Femur (tissue), 1 donor: ENCODE data around the gene HOXB4.

Experiments
- DNase-seq: peaks from one replicate; pipeline ENCODE4 v3.0.0-alpha.2; 2017

HOXB4 gene

DNA sequence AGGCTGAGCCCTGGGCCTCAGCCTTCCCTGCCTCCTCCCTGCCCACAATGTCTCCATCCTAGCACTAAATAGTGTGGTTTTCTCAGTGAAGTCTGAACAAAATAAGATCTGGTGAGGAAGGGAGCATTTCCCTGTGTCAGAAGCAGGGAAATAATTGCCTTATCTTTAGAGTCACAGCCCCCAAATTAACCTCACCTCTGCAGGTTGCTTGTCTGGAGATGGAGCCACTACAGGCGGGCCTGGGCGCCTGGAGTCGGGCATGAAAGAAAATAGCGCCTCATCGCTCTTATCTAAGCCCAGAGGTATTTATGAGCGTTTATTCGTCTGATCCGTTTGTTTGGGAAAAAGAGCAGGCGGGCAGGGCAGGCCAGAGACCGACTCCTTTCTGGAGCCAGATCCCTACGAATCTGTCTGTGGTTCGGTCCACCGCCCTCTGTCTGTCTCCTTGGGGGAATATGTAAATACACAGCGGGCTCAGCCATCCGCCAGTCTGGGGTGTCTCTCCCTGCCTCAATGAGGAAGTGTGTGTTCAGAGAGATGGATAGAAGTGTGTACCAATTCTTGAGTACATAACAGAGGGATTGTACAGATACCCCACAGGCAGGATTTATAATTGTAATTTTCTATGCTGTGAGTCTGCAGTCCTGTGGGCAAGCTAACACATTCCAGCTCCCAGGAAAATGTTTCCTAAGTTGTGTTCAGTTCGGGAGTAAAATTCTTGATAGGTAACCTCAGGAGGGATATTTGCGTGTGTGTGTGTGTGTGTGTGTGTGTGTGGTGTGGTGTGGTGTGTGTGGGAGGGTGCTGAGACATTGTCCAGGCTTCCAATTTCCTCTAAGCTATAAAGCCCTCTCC lies 22.3 kb upstream of the HOXB4 start:
- DNase-seq: no peak

- no peak for DNase-seq
These were observed 21.2 kb upstream of the HOXB4 start for GRCh38 chr17:48599354-48599753.

DNA sequence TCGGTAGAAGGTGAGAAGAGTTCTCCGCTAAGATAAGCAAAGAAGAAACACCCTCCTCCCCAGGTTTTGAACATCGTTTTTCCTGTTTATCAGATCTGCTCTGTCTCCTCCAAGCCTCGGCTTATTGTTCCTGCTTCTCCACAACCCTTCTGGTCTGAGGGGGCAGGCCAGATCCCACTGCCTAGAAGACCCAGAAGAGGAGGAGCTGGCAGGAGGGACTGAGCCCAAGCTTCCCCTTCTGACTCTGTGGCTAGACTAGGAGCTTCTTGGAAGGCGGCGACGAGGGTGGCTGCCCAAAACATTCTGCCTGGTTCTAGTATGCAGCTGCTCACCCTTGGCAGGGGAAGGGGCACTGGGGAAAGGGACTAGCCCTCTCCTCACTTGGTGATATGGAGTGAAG lies 20.6 kb upstream of the HOXB4 start:
- no peak for DNase-seq

GRCh38 chr17:48597778-48598631 lies 19.9 kb upstream of the HOXB4 start:
- DNase-seq: no peak

- DNase-seq: no peak
These were observed 19.3 kb upstream of the HOXB4 start for GRCh38 chr17:48597528-48597777.

- no peak for DNase-seq
These were observed 18.8 kb upstream of the HOXB4 start for GRCh38 chr17:48596735-48597527.

GRCh38 chr17:48596000-48596734 lies 18.0 kb upstream of the HOXB4 start:
- no peak for DNase-seq

DNA sequence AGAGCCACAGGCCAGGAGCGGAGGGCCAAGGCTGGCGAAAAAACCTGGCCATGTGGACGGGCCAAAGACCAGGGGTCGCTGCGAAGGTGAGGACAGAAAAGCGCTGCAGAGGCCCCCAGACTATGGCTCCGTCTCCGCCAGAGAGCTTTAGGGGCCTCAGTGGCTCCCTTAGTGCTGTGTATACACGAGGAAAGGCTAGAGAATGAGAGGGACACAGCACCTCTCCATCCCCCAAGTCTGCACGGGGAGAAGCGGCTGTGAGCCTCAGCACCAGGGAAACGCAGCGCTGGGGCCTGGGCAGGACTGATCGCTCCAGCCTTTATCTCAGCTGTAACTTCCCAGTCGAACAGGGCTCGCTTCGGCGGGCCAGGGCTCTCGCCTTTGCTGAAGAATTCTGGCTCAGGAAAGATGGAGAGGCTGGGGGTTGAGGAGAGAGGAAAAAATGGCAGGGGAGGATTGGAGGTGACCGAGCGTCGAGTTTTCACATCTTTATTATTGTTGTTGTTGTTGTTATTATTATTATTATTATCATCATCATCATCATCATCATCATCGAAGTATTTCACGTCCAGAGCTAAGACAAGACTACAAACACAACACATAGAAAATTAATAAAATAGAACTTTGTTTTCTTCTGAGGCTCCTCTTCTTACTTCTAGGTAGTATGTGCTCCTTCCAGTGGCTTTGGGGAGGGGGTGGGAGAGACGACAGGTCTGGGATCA lies 17.3 kb upstream of the HOXB4 start:
- no peak for DNase-seq

DNA sequence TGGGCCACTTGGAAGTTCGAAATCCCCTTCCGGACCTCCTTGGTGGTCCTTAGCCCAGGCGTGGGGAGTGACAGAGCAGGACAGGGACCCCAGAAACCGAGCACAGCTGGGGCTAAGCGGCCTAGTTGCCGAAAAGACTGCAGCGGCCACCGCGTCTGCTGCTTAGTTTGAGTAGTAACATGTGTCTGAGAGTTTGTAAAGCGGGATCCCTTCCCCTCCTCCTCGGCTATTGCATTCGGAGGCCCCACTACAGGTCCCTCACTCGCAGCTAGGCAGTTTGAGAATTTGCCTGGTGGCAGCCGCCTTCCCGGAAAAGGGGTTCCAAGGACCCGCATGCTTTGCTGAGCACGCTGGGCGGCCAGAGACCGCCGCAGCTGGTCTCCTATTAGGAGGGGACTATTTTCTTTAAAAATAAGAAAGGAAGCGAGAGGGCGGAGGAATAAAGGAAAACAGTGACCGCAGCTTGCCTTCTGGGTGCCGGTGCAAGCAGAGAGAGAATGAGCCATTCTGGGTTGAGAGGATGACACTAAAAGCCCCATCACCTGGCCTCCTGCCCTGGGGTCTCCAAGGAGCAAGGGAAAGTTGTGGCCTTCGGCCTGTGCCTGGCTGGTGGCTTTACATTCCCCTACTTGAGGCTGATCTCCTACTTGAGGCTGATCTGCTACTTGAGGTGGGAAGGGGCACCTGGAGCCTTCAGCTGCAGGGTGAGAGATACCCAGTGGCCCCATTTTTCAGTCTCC lies 16.6 kb upstream of the HOXB4 start:
- no peak for DNase-seq

GRCh38 chr17:48593840-48594537 lies 15.8 kb upstream of the HOXB4 start:
- peak; percentile 86 for DNase-seq

DNA sequence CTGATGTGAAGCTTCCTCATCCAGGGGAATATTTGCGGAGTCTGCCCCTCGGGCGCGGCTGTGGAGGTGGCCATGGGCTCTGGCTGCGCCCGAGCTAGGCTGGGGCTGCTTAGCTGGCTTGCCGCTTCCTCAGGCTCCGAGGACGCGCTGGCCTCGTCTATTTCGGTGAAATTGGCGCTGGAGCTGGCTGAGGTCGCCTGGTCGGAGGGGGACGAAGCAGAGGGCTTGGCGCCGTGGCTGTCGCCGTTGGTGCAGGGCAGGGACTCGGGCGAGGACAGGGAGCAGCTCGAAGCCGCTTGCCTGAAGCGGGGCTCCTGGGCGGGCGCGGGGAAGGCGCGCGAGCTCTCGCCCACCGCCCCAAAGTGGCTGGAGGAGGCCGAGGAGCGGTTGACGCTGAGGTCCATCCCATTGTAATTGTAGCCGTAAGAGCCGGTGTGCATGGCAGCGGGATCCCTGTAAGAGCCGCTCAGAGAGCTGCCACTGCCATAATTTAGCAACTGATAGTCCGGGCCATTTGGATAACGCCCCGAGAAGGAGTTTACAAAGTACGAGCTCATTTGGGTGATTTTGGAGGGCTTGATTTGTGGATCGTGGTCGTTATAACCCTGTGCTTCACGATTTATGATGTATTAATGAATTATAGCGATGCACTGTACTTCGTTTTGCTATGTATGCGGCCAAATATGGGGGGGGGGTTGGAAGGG lies 15.1 kb upstream of the HOXB4 start, which contains the start of gene HOXB5:
TSS of gene HOXB5 (minus strand) at position 654 of the 704 bp plus-strand sequence. CDS start at position 557, 97 bp downstream.
- no peak for DNase-seq

DNA sequence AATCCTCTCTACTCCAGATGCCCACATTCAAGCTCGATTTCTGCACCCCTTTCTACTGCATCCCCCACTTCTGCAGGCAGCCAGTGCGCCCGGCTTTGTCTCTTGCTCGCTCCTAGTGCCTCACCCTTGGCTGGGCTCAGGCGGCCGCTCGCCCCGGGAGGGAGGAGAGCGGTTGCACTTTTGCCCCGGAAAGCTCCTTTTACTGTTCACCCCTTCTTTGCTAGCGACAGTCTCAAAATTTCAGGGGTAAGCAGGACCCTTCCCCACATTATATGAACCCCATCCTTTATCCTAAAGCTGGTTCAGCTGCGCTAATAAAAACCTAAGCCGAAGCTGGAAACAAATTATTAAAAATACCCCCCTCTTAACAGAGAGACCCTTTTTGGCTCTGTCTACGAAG lies 14.4 kb upstream of the HOXB4 start:
- DNase-seq: no peak

- no peak for DNase-seq
These were observed 13.9 kb upstream of the HOXB4 start for GRCh38 chr17:48592057-48592514.

DNA sequence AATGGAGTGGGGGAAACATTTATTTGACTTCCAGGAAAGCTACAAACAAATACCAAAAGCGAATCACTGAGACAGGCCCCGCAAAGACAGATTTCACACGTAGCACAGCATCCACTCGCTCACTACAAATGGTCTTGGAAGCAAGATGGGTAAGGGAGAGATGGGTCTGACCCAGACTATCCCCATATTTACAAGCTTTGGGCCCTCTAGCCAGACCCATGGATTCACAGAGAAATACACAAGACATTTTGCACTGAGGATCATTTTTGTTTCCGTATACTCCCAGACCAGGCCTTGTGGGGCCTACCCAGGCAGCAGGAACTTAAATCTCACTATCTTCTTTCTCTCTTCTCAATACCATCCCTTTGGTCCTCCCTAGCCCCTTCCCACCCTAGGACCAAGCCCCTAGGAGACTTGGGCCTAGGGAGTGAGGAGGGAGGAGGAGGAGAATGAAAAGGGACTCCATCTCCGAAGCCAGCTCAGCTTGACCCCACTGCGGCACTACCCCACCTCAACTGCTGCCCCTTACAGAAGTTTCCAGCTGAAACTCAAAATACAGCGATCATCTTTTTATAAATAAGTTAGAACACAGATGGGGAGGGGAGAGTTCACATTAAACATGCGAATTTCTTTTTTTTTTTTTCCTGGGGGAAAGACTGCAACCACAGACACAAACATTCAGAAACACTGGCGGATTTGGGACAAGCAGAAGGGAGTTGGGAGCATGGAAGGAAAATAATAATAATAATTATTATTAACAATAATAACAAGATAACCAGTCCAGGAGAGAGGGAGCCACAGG lies 13.3 kb upstream of the HOXB4 start:
- DNase-seq: no peak

- DNase-seq: no peak
These were observed 12.5 kb upstream of the HOXB4 start for GRCh38 chr17:48590607-48591161.

DNA sequence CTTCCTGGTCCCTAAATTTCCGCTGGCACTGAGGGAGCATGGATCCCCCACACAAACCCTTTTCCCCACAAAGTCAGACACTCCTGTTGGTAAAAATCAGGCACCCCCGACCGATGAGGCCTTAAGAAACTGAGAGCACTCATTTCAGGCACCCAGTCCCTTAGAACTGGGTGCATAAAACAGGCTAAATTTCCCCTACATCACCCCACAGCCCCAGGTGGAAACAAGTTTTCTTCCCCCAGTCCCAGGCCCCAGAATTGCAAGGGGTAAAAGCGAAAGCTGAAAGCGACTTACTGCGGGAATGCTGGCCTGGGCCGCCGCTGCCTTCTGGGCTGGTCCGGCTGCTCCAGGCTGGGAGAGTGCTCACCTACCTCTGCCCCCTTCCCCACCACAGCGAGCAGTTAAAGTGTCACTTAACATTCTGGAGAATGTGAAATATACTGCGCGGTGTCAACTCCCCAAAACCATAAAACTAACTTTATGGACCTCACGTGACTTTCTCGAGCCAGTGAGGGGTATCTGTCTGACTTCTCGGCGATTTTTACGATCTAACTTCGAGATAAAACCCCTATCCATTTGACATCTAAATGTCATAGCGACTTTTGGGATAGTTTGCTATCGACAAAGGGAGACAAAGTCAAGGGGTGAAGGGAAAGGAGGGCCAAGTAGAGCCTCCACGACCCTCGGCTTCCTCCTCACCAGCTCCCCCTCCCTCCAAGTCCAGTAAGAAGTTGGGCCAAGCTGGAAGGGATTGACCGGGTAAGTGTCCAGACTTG lies 11.9 kb upstream of the HOXB4 start, which contains the start of gene HOXB3:
TSS of gene HOXB3 (minus strand) at position 411 of the 776 bp plus-strand sequence. CDS start 37,767 bp downstream, outside the sequence.
- no peak for DNase-seq

- DNase-seq: no peak
These were observed 11.1 kb upstream of the HOXB4 start for GRCh38 chr17:48589060-48589830.
